ENCODE data around the gene PARP15. TPM values are rescaled to one million over a fixed set of nuclear protein-coding genes. Genes with fewer than 3 reads are reported as not detected.

PARP15 gene
- total RNA-seq, 2 donors from 2014 or later, result 0.52 TPM; not detected in 1

GRCh38 chr3:122586773-122587485 lies 9.5 kb downstream of the PARP15 start:
- no peak overlapping the region for H3K27ac ChIP-seq
- ATAC-seq, result no peak
- no peak for TF ChIP-seq POLR2A (IDR thresholded peaks at IDR 0.05)
- TF ChIP-seq, protein P1, sequence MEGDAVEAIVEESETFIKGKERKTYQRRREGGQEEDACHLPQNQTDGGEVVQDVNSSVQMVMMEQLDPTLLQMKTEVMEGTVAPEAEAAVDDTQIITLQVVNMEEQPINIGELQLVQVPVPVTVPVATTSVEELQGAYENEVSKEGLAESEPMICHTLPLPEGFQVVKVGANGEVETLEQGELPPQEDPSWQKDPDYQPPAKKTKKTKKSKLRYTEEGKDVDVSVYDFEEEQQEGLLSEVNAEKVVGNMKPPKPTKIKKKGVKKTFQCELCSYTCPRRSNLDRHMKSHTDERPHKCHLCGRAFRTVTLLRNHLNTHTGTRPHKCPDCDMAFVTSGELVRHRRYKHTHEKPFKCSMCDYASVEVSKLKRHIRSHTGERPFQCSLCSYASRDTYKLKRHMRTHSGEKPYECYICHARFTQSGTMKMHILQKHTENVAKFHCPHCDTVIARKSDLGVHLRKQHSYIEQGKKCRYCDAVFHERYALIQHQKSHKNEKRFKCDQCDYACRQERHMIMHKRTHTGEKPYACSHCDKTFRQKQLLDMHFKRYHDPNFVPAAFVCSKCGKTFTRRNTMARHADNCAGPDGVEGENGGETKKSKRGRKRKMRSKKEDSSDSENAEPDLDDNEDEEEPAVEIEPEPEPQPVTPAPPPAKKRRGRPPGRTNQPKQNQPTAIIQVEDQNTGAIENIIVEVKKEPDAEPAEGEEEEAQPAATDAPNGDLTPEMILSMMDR (IDR thresholded peaks at IDR 0.05), result no peak
- no peaks in the 10 kb centered on the region for H3K4me1 ChIP-seq
- DNase-seq, result no peak
- peaks cover 0 to 8% (median 0%) of the 10 kb centered on the region in 3 donors for H3K9me3 ChIP-seq
- no peaks in the 10 kb centered on the region for H3K36me3 ChIP-seq (replicated peaks in 1 of 2; ENCODE audit: insufficient read depth in 1 of 2, low read depth in 2 of 2)
- H3K27me3 ChIP-seq, result no peaks in the 10 kb centered on the region
- intact Hi-C loops (cut with DNase I), result no loop called here
- H3K4me3 ChIP-seq, result no peak overlapping the region

DNA sequence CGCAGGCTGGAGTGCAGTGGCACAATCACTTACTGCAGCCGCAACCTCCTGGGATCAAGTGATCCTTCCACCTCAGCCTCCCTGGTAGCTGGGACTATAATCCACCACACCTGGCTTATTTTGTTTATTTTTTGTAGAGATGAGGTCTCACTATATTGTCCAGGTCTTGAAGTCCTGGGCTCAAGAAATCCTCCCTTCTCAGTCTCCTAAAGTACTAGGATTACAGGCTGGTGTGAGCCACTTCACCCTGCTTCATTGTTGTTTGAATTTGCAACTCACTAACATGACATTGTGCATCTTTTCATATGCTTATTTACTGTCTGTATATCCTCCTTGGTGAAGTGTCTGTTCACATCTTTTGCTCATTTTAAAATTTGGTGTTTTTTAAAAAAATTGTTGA lies 10.1 kb downstream of the PARP15 start:
- Histone ChIP-seq H3K9me3 (peaks cover 0 to 3% (median 0%) of the 10 kb centered on the region in 3 donors), H3K27me3 (no peaks in the 10 kb centered on the region), H3K27ac (no peak overlapping the region), H3K4me3 (no peak overlapping the region), H3K4me1 (no peaks in the 10 kb centered on the region), H3K36me3 (replicated peaks in 1 of 2; ENCODE audit: insufficient read depth in 1 of 2, low read depth in 2 of 2) (no peaks in the 10 kb centered on the region)
- TF ChIP-seq, protein P1 (IDR thresholded peaks at IDR 0.05), result no peak
- no peak for TF ChIP-seq POLR2A (IDR thresholded peaks at IDR 0.05)
- ATAC-seq, result no peak
- WGBS, 2 donors, result 17 to 93% methylated on average over 1 of the region's 2 CpGs
- DNase-seq, result no peak
- intact Hi-C loops (cut with DNase I), result no loop called here

GRCh38 chr3:122589297-122589696 lies 11.8 kb downstream of the PARP15 start:
- DNase-seq (no peak), ATAC-seq (no peak)

DNA sequence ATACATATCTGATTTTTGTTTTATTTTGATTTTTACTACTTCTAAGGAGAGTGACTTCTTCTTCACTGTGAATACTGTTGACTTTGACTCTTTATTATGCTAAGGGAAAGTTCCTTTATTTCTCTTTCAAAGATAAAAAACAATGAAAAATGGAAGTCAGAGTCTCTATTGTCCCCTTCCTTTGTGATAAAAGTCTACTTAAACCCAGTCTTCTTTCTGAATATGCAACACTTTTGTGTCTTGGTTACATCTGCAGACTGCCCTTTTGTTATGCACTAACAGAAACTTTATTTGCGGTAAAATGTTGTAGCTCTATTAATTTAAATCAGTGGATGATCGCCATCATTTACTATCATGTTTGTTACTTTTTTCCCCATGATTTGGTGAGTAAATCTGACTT lies 13.2 kb downstream of the PARP15 start:
- 91% methylated on average over 2 of the region's 2 CpGs for WGBS, 2 donors
- H3K9me3 ChIP-seq, result no peaks in the 10 kb centered on the region
- no peaks in the 10 kb centered on the region for H3K4me1 ChIP-seq
- H3K27ac ChIP-seq, result no peak overlapping the region
- H3K36me3 ChIP-seq (replicated peaks in 1 of 2; ENCODE audit: insufficient read depth in 1 of 2, low read depth in 2 of 2), result no peaks in the 10 kb centered on the region
- TF ChIP-seq, protein P1 (IDR thresholded peaks at IDR 0.05), result no peak
- no peak for TF ChIP-seq POLR2A (IDR thresholded peaks at IDR 0.05)
- no peak overlapping the region for H3K4me3 ChIP-seq
- H3K27me3 ChIP-seq, result no peaks in the 10 kb centered on the region
- no peak for DNase-seq
- intact Hi-C loops (cut with DNase I), result no loop called here
- no peak for ATAC-seq

More at GRCh38 chr3:122589297-122589696, 11.8 kb downstream of the PARP15 start:
- intact Hi-C loops (cut with DNase I), result no loop called here
- H3K36me3 ChIP-seq (replicated peaks in 1 of 2; ENCODE audit: insufficient read depth in 1 of 2, low read depth in 2 of 2), result no peaks in the 10 kb centered on the region
- no peak for TF ChIP-seq POLR2A (IDR thresholded peaks at IDR 0.05)
- TF ChIP-seq, protein P1 (IDR thresholded peaks at IDR 0.05), result no peak
- 45 to 65% methylated on average over 5 of the region's 5 CpGs for WGBS, 2 donors
- H3K27ac ChIP-seq, result no peak overlapping the region
- no peaks in the 10 kb centered on the region for H3K4me1 ChIP-seq
- H3K4me3 ChIP-seq, result no peak overlapping the region
- H3K9me3 ChIP-seq, result no peaks in the 10 kb centered on the region
- H3K27me3 ChIP-seq, result no peaks in the 10 kb centered on the region

- no peaks in the 10 kb centered on the region for H3K36me3 ChIP-seq (replicated peaks in 1 of 2; ENCODE audit: insufficient read depth in 1 of 2, low read depth in 2 of 2)
- TF ChIP-seq, protein P1 (IDR thresholded peaks at IDR 0.05), result no peak
- TF ChIP-seq POLR2A (IDR thresholded peaks at IDR 0.05), result no peak
- no peaks in the 10 kb centered on the region for H3K9me3 ChIP-seq
- intact Hi-C loops (cut with DNase I), result no loop called here
- H3K4me3 ChIP-seq, result no peak overlapping the region
- H3K27ac ChIP-seq, result no peak overlapping the region
- ATAC-seq (no peak), DNase-seq (no peak)
- H3K27me3 ChIP-seq, result no peaks in the 10 kb centered on the region
- no peaks in the 10 kb centered on the region for H3K4me1 ChIP-seq
Measured at GRCh38 chr3:122594025-122594424, 16.6 kb downstream of the PARP15 start.
